GM18520 (cell line): ENCODE results near the gene TAF4B.
"Not testable (repeated sequence)": the region's sequence is repeated elsewhere in the genome, so short reads cannot be mapped to it uniquely, and the experiment has no call there.

Experiments used
- ATAC-seq: cut with Tn5 transposase; IDR thresholded peaks from one replicate; pipeline ENCODE4 v1.9.1; 2021; ENCODE audit not compliant: unreplicated experiment

The TAF4B gene

DNA sequence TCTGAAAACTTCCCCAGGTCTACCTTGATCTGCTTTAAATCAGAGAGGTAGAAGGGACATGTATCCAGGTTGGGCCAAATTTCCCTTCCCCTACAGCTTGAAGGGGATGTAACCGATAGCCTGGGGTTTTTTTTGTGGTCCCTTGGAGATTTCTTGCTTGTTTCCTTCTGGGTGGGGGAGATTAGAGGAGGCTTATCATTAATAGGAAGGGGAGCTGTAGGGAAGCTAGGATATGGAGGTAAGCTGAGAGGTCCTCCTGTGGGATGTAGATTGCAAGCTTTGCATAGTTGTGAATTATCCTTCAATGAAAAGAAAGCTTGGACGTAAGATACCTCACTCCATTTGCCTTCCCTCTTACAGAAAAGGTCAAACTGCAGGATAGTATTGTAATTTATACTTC lies 11.1 kb downstream of the TAF4B start:
- not testable (repeated sequence) for ATAC-seq

DNA sequence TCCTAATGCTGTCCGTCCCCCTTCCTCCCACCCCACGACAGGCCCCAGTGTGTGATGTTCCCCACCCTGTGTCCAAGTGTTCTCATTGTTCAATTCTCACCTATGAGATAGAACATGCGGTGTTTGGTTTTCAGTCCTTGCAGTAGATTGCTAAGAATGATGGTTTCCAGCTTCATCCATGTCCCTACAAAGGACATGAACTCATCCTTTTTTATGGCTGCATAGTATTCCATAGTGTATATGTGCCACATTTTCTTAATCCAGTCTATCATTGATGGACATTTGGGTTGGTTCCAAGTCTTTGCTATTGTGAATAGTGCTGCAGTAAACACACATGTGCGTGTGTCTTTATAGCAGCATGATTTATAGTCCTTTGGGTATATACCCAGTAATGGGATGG lies 12.5 kb downstream of the TAF4B start:
- ATAC-seq: not testable (repeated sequence)

GRCh38 chr18:26242392-26242791 lies 16.1 kb downstream of the TAF4B start:
- not testable (repeated sequence) for ATAC-seq

GRCh38 chr18:26245434-26245833 lies 19.2 kb downstream of the TAF4B start:
- not testable (repeated sequence) for ATAC-seq

GRCh38 chr18:26252411-26252810 lies 26.2 kb downstream of the TAF4B start:
- ATAC-seq: no peak

GRCh38 chr18:26254808-26255207 lies 28.6 kb downstream of the TAF4B start:
- ATAC-seq: peak; percentile 55

- ATAC-seq: no peak
Measured at GRCh38 chr18:26255695-26256622, 29.7 kb downstream of the TAF4B start.

GRCh38 chr18:26258711-26259110 lies 32.5 kb downstream of the TAF4B start:
- ATAC-seq: no peak

- not testable (repeated sequence) for ATAC-seq
Measured at GRCh38 chr18:26259416-26259815, 33.2 kb downstream of the TAF4B start.

DNA sequence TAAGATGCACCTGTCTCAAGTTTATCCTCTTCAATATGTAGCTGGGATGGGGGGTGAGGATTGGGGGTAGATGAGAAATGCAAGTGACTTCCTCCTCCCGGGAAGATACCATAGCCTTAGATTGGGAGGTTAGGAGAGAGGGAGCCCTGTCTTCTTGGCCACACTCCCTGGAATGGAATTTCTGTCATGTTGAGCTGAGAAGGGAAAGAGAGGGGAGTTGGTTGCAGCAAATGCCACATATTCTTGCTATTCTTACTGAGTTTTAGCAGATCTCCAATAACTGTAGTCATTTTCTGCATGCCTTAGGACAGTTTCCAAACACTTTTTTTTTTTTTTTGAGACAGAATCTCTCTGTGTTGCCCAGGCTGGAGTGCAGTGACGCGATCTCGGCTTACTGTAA lies 35.9 kb downstream of the TAF4B start:
- ATAC-seq: no peak

- ATAC-seq: no peak
Measured at GRCh38 chr18:26267357-26267930, 41.2 kb downstream of the TAF4B start.

- ATAC-seq: no peak
Measured at GRCh38 chr18:26268454-26268853, 42.2 kb downstream of the TAF4B start.

GRCh38 chr18:26271917-26272549 lies 45.8 kb downstream of the TAF4B start:
- ATAC-seq: no peak

- ATAC-seq: no peak
Measured at GRCh38 chr18:26277374-26277773, 51.1 kb downstream of the TAF4B start.

GRCh38 chr18:26279428-26279827 lies 53.2 kb downstream of the TAF4B start:
- no peak for ATAC-seq

DNA sequence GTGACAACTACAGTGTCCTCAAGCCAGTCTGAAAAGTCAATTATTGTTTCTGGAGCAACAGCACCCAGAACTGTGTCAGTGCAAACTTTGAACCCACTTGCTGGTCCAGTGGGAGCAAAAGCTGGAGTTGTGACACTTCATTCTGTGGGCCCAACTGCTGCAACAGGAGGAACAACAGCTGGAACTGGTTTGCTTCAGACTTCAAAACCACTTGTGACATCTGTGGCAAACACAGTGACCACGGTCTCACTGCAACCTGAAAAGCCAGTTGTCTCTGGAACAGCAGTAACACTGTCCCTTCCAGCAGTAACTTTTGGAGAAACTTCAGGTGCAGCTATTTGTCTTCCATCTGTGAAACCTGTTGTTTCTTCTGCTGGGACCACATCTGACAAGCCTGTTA lies 59.8 kb downstream of the TAF4B start:
- peak; percentile 56 for ATAC-seq

DNA sequence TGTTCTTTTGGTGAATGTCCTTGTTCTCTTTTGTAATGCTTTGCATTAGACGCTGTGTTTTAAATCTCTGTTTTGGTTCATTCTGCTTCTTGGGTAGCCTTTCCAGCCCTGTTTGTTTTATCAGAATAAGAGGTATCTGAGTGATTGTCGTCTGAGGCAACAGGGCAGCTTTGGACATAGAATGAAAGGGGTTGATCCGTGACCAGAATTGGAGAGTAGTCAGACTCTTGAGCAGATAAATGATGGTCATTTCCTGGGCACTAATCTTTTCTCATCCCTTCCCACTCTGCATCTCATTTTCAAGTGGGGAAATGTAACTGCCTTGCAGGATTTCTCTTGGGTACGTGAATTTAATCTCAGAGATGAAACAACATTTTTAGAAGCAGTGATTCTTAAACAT lies 61.4 kb downstream of the TAF4B start:
- ATAC-seq: no peak

DNA sequence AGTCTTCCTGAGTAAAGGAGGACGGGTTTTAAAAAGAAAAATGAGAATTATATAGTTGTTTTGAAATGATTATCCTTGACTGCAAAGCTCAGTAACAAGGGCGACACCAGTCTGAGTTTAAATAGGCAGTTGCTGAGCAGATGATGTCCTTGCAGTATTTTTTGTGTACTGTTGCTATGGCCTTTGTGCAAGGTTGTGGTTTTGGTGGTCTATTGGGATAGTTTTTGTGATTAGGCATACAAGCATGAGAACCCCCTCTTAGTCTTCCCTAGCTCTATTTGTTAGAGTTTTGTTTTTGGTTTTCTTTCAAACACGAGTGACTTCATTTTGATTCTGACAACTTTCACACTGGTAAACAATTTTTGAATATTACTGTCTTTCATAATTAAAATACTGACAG lies 64.1 kb downstream of the TAF4B start:
- ATAC-seq: no peak

- ATAC-seq: peak; percentile 39
Measured at GRCh38 chr18:26293982-26294381, 67.7 kb downstream of the TAF4B start.

- no peak for ATAC-seq
Measured at GRCh38 chr18:26298107-26298506, 71.9 kb downstream of the TAF4B start.

DNA sequence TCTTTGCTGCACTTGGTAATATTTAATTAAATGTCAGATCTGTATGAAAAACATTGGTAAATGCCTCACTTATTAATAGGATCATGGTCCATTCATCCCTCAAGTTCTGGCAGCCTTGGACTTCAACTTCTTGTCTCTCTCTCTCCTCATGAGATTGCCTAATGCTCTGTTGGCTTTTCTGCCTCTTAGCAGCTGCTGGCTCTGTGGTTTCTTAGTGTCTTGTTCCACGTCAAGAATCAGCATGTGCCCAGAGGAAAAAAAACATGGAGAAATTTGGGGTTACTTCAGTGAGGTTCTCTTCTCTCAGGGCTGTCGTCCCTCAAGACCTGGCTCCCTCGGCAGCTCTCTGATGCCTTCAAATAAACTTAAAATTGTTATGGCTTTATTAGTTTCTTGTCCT lies 75.4 kb downstream of the TAF4B start:
- no peak for ATAC-seq

GRCh38 chr18:26303222-26303621 lies 77.0 kb downstream of the TAF4B start:
- not testable (repeated sequence) for ATAC-seq
